HUES6 (cell line): ENCODE data around the gene MSX2.

Experiments used
- H3K27ac ChIP-seq: 2 replicates; pipeline ENCODE4 v1.7.0; 2013; ENCODE audit warnings: low read depth, mild to moderate bottlenecking, low read length, inconsistent platforms
- H3K27me3 ChIP-seq: 2 replicates; pipeline ENCODE4 v1.6.1; 2013; ENCODE audit warnings: low read length; ENCODE audit not compliant: control insufficient read depth, insufficient read depth
- H3K36me3 ChIP-seq: 2 replicates; pipeline ENCODE4 v1.6.1; 2013; ENCODE audit warnings: low read length; ENCODE audit not compliant: control insufficient read depth, insufficient read depth
- H3K4me1 ChIP-seq: 2 replicates; pipeline ENCODE4 v1.6.1; 2013; ENCODE audit warnings: low read length; ENCODE audit not compliant: control insufficient read depth, insufficient read depth
- H3K4me3 ChIP-seq: 2 replicates; pipeline ENCODE4 v1.5.1; 2013; ENCODE audit warnings: low read depth, low read length
- H3K9ac ChIP-seq: one replicate; pipeline ENCODE4 v1.6.1; 2013; ENCODE audit warnings: mild to moderate bottlenecking, low read length
- H3K9me3 ChIP-seq: 2 replicates; pipeline ENCODE4 v1.6.1; 2013; ENCODE audit warnings: low read depth, low read length; ENCODE audit not compliant: control insufficient read depth, insufficient read depth

MSX2 gene

DNA sequence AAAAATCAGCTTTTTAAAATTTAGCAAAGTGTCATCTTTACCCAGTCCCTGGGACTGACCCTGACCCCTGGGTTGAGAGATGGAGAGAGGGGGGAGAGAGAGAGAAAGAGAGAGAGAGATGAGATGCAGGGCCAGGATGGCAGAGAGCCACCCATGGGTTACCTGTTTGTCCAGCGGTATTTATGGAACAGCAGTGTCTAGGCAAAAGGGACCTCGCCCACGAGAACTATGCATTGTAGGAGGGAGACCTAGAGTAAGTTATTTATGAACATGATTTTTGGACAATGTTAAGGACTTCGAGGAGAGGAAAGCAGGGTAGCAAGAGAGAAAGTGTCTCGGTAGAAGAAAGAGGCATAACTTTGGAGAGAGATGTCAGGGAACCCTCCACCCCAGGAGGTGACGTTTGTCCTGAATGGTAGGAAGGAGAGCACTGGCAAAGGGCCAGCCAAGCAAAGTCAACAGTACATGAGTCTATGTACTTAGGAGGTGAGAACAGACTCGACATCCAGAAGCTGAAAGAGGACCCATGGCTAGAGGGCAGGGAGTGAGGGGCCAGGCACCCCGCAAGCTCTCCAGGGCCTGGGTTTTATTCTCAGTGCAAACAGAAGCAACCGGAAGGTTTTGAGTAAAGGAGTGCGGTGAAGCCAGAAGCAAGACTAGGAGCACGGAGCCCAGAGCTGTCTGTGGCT, 30.5 kb upstream of the MSX2 start:
- H3K9me3 ChIP-seq: no peaks in the 10 kb centered on the region
- H3K4me1 ChIP-seq: peaks cover 46% of the 10 kb centered on the region
- H3K27ac ChIP-seq: no peak overlapping the region
- H3K9ac ChIP-seq: no peak overlapping the region
- H3K4me3 ChIP-seq: no peak overlapping the region; the same call in 1 of the 2 replicates
- H3K27me3 ChIP-seq: peaks cover 30% of the 10 kb centered on the region
- H3K36me3 ChIP-seq: no peaks in the 10 kb centered on the region

DNA sequence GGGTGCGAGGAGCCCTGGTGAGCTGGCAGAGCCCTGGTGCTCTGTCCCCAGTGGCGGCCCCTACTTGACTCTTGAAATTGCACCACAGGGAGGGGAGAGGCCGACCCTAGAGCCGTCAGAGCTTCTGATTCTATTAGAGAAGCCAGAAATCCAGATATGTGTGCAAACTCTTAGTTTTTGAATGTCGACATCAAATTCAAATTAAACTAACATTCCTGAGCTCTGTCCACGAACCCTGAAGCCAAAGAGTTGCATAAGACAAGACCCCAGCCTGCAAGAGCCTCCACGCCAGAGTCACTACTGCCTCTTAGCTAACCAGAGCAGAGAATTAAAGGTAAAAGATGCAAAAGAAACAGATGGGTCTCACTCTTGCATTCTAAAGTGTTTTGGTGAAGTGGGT, 29.8 kb upstream of the MSX2 start:
- no peak overlapping the region for H3K27ac ChIP-seq
- H3K4me1 ChIP-seq: peaks cover 41% of the 10 kb centered on the region
- H3K9me3 ChIP-seq: no peaks in the 10 kb centered on the region
- H3K4me3 ChIP-seq: no peak overlapping the region
- no peaks in the 10 kb centered on the region for H3K36me3 ChIP-seq
- peaks cover 25% of the 10 kb centered on the region; the same call in 1 of the 2 replicates for H3K27me3 ChIP-seq
- no peak overlapping the region for H3K9ac ChIP-seq

DNA sequence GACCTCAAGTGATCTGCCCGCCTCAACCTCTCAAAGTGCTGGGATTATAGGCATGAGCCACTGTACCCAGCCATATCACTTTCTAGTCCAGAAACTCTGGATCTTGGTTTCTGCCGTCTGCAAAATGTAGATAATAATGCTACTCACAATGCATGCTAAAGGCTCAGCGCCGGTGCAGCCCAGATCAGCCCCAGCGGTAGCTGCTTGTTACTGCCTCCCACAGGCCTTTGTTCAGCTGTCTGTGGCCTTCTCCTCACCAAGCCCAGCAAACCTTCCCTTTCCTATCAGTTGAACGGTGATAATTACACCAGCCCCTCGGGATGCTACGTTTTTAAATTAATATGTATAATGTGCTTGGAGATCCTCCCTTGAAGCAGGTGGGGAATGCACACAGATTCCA, 26.2 kb upstream of the MSX2 start:
- Histone ChIP-seq H3K36me3 (no peaks in the 10 kb centered on the region), H3K9me3 (no peaks in the 10 kb centered on the region), H3K27ac (no peak overlapping the region), H3K4me3 (no peak overlapping the region), H3K4me1 (peaks cover 16% of the 10 kb centered on the region), H3K27me3 (peaks cover 15% of the 10 kb centered on the region; the same call in 1 of the 2 replicates), H3K9ac (no peak overlapping the region)

DNA sequence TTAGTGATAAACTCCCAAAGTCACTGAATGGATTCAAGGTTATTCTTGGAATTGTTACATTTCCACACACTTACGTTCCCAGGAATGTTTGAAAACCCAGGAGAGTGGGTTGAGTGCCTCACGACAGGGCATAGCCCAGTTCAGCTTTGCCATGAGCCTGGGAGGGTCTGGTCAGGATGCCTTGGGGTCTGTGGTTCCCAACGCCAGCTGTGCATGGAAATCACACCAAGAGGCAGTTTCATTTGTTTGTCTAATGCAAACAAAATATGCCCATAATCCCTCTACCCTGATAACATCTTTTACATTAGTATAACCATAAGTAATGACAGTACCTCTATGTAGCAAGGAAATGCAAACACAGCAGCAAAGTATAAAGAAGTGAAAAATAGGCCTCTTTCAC, 25.3 kb upstream of the MSX2 start:
- Histone ChIP-seq H3K36me3 (no peaks in the 10 kb centered on the region), H3K27ac (no peak overlapping the region), H3K27me3 (peaks cover 8% of the 10 kb centered on the region; the same call in 1 of the 2 replicates), H3K9me3 (no peaks in the 10 kb centered on the region), H3K4me3 (no peak overlapping the region), H3K4me1 (peaks cover 8% of the 10 kb centered on the region), H3K9ac (no peak overlapping the region)

DNA sequence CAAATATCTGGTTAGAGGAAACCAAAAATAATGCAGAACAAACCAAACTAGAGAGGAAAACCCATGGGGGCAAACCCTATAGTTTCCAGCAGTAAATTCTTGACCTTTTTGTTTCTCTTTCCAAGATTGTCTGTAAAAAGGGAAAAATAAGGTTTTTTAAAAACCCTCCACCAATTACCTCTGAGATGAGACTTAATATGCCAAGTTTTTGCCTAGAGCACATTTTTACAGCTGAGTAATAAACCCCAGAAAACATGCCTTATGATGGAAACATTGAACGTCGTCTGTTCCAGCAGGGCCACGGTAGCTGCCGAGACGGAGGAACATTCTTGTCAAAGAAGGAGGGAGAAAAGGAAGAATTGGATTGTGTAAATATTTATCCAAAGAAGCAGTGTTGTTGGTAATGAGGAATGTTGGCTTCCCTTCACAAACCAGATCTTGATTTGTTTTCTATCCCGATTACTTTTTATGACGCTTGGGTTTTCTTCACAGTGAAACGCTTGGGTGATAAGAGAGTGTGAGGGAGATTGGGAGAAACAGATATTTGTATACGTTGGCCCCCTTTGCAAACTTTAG, 17.3 kb upstream of the MSX2 start:
- Histone ChIP-seq H3K27ac (no peak overlapping the region), H3K4me1 (no peaks in the 10 kb centered on the region), H3K4me3 (no peak overlapping the region), H3K36me3 (no peaks in the 10 kb centered on the region), H3K9me3 (no peaks in the 10 kb centered on the region), H3K9ac (no peak overlapping the region), H3K27me3 (0 out of 2 replicates have a peak, but pooled peaks cover 3% of the 10 kb centered on the region)

DNA sequence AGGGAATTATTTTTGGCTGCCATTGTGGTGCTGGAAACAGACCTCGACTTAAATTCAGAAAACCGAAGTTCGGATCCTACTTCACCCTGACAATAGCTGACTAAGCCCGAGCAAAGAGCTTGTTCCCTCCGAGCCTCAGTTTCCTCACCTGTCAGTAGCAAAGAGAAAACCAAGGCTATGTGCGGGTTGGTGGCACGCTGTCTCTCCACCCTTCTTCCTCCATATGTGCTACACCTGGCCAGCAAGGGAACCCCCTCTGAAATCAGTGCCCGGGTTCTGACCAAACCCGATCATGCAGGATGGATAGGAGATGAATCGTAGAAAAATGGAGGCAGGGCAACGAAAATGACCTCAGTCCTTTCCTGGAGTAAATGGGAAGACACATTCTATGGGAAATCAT, 16.7 kb upstream of the MSX2 start:
- H3K9ac ChIP-seq: no peak overlapping the region
- H3K9me3 ChIP-seq: no peaks in the 10 kb centered on the region
- H3K27ac ChIP-seq: no peak overlapping the region
- no peaks in the 10 kb centered on the region for H3K4me1 ChIP-seq
- 0 out of 2 replicates have a peak, but pooled peaks cover 3% of the 10 kb centered on the region for H3K27me3 ChIP-seq
- no peak overlapping the region for H3K4me3 ChIP-seq
- H3K36me3 ChIP-seq: no peaks in the 10 kb centered on the region

DNA sequence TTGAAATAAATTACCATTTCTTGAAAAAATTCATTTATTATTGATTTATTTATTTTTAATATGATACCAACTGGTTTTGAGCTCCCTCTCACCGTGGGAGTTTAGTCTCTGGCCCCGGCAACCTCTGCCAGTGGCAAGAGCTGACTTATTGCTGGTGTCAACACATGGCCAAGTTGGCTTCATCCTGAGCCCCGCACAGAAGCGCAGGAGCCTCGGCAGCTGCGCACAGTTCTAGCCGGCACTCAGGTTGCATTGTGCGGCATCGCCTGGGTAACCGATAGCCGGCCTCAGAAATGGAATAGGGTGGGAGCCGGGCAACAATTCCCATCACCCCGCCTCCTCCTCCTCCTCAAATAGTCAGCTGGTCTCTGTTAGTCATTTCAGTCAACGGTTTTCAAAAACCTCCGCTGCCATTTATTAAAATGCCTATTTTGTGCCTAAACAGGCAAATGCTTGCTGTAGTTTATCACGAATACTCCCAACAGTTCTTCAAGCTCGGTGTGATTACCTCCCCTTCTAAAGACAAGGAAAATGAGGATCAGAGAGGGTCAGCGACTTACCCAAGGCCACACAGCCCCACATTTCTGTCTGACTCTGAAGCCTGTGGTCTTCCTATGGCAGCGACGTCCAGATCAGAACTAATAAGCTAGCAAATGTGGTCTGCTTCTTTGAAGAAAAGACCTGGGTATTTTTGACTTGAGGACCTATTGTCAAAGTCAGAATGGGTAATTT, 15.7 kb upstream of the MSX2 start:
- no peaks in the 10 kb centered on the region for H3K36me3 ChIP-seq
- H3K9me3 ChIP-seq: no peaks in the 10 kb centered on the region
- no peaks in the 10 kb centered on the region for H3K4me1 ChIP-seq
- H3K27me3 ChIP-seq: 0 out of 2 replicates have a peak, but pooled peaks cover 3% of the 10 kb centered on the region
- H3K27ac ChIP-seq: no peak overlapping the region
- H3K4me3 ChIP-seq: no peak overlapping the region
- H3K9ac ChIP-seq: no peak overlapping the region

DNA sequence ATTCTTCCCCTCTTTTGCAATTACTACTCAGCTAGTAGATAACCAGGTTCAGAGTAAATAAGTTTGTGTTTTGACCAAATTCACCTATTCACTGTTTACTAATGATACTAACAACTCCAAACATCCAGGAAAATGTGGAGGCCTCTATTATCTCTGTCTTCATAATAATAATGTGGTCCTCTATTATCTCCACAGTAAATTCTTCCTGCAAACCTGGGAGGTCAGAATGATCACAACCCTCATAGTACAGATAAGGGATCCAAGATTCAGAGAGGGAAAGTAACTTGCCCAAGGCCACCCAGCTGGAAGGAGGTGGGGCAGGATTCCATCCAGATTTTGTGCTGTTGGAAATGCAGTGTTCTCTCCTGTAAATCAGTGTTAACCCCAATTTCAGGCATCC, 9.6 kb upstream of the MSX2 start:
- Histone ChIP-seq H3K27me3 (peaks cover 34% of the 10 kb centered on the region), H3K36me3 (no peaks in the 10 kb centered on the region), H3K4me1 (peaks cover 27% of the 10 kb centered on the region), H3K4me3 (no peak overlapping the region), H3K9ac (no peak overlapping the region), H3K27ac (no peak overlapping the region), H3K9me3 (no peaks in the 10 kb centered on the region)

DNA sequence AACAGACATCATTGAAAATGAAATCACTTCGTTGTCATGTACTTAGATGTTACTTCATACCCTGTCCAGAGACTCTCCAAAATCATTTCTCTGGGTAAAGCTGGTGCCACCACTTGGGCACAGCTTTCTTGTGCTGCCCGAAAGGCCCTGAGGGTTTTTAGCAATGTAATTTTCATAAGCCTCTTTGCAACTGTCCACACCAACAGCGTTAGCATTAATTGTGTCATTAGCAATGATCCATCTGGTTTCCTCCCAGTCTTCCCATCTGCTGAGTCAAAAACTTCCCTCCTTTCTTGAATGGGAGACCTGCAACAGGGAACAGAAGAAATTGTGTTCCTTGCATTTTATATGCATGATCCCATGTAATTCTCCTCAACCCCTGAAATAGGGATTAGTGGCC, 8.6 kb upstream of the MSX2 start:
- Histone ChIP-seq H3K27ac (no peak overlapping the region), H3K27me3 (peaks cover 45% of the 10 kb centered on the region), H3K4me1 (peaks cover 37% of the 10 kb centered on the region)

DNA sequence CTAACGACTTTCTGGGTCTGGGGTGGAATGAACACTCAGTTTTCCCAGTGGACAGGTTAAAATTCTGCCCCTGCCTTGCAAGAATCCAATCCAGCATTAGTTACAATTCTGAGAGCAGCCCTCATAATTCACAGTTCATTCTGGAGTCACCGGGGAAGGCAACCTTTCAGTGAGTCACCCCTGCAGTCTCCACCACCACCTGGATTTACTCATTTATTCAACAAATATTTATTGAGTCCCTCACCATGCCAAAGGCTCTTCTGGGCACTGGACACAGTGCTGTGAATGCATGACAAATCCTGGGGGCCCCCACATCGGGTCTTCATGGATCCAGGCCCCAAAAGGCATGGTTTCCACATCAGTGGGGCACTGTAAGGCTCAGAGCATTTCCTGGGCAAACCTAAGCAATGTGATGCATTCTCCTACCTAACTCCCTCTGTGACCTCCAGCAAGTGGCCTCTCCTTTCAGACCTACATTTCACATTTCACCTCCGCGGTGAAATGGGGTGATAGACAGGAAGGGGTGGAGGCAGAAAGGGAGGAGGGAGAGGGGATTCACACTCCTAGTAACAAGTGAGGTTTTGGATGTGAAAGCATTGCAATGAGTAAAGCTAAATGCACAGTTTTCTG, 6.4 kb upstream of the MSX2 start:
- Histone ChIP-seq H3K4me1 (peaks cover 54% of the 10 kb centered on the region), H3K27ac (no peak overlapping the region), H3K9ac (no peak overlapping the region), H3K27me3 (peaks cover 64% of the 10 kb centered on the region), H3K9me3 (no peaks in the 10 kb centered on the region), H3K36me3 (no peaks in the 10 kb centered on the region), H3K4me3 (no peak overlapping the region)

More for the DNA sequence above, 8.6 kb upstream of the MSX2 start:
- Histone ChIP-seq H3K4me3 (no peak overlapping the region), H3K9me3 (no peaks in the 10 kb centered on the region), H3K9ac (no peak overlapping the region), H3K36me3 (no peaks in the 10 kb centered on the region)
